T-helper 2 cell treated with Interferon-gamma antibody and Interleukin-4, amounts not matched to agents 100 ng/mL and 5 ng/mL, for 36 hours (primary cell): ENCODE measurements around the gene ACOT8. TPM values are rescaled to one million over a fixed set of nuclear protein-coding genes. Genes with fewer than 3 reads are reported as not detected.
"Not testable (repeated sequence)": the region's sequence is repeated elsewhere in the genome, so short reads cannot be mapped to it uniquely, and the experiment has no call there.

Experiments used
- intact Hi-C: fragments of 100-400 bp; cut with micrococcal nuclease; formaldehyde crosslinking; loops from one replicate; pipeline ENCODE4 v1.15.1; 2023
- total RNA-seq: library from RNA; stranded (reverse); gene quantifications from 2 replicates; pipeline ENCODE4 v1.2.3, GENCODE V29; 2022

The ACOT8 gene
- total RNA-seq, 1 donor from 2014 or later: 36.6 TPM

DNA sequence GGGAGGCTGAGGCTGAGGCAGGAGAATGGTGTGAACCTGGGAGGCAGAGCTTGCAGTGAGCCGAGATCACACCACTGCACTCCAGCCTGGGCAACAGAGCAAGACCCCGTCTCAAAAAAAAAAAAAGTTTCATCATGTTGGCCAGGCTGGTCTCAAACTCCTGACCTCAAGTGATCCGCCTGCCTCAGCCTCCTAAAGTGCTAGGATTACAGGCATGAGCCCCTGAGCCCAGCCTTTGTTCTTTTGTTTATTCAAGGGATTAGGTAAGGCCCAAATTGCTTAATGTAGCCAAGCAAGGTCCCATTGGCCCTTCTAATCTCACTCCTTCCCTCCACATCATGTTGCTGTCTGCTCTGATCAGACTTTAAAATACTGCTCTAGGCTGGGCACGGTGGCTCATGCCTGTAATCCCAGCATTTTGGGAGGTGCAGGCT is 27.5 kb downstream of the ACOT8 start:
- intact Hi-C loops: not testable (repeated sequence)

DNA sequence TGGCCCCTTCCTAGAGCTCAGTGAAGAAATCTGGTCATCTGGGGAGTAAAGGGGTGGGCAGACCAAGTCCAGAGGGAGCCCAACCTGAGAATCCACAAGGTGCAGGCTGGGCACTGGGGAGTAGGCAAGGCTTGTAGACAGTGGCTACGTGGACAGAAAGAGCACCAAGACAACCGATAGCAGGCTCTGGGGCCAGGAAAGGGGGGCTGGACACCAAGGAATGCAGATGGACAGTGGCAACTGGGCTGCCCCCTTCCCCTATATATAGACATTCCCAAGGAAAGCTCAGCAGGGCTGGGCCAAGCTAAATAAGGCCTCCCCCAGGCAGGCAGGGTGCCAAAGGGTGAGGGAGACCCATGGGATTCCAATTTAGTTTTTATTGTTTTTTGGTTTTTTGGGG is 28.6 kb downstream of the ACOT8 start:
- intact Hi-C loops: no loop called here

DNA sequence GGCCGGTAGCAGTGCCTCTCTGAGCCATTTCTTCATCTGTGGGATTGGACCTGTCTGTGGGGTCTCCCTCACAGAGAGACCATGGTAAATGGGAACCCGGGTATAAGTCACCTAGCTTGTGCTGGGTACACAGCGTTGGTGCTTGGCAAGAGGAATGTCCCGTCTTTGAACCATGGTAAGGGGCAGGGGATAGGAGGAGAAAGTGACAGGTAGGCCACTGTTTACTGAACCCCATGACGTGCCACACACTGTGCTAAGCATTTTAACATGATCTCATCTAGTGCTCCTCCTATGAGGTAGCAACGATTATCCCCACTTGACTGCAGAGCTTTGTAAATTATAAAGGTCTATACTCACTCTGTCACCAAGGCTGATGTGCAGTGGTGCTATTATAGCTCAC is 29.5 kb downstream of the ACOT8 start:
- intact Hi-C loops: no loop called here

DNA sequence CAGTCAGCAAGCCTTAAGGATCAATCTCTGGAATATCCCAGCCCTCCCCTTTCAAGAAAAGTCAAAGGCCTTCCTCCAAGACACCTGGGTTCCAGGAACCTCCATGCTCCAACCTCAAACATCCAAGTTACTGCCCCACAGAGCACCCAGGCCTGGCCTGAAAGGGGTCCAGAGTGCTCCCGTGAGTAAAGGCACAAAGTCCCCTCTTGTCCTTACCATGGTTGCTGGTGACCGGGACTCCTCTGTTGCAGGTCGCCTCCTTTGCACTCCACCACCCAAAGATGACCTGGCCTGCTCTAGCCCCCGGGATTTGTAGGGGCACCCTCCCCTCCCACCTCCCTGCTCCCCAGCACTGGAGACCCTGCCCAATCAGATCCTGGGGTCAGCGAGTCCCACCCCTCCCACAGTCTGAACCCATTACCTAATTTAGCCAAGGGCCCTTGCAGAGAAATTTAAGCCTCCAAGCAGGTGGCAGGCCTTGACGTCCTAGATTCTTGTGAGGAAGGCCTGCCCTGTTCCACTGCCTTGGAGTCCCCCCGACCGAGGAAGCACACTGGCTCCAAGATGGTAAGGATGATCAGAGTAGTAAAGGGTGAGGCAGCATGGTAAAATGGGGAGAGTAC is 30.1 kb downstream of the ACOT8 start, which contains the start of gene TNNC2:
Gene TNNC2, minus strand, starts transcription at position 283 of the 623 bp plus-strand sequence. Its CDS starts 64 bp downstream, at position 219.
- intact Hi-C loops: no loop called here

DNA sequence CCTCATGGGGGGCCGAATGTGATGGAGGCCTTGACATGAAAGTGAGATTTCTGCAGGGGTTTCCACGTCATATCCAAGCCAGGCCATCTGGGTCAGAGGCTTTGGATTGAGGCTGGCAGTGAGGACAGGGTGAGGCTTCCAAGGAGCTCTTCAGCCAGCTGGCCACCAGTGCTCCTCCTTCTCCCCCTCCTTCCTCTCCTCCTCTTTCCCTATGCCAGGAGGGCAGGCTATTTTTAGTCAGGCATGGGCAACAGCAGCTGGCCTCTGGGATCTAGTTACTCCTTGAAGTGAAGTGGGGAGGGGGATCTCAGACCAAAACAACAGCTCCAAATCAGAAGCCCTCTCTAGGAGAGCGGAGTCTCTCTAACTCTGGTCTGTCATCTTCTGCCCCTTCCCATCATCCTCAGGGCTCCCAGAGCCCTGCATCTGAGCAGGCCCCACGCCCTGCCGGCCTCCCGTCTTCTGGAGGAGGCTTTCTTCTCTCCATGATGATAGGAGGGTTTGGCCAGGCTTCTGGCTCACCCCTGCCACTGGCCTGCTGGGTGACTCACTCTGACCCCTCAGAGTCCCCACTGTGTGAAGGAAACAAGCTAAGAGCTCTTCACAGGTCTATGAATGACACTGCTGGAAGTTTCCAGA is 30.7 kb downstream of the ACOT8 start:
- intact Hi-C loops: no loop called here

DNA sequence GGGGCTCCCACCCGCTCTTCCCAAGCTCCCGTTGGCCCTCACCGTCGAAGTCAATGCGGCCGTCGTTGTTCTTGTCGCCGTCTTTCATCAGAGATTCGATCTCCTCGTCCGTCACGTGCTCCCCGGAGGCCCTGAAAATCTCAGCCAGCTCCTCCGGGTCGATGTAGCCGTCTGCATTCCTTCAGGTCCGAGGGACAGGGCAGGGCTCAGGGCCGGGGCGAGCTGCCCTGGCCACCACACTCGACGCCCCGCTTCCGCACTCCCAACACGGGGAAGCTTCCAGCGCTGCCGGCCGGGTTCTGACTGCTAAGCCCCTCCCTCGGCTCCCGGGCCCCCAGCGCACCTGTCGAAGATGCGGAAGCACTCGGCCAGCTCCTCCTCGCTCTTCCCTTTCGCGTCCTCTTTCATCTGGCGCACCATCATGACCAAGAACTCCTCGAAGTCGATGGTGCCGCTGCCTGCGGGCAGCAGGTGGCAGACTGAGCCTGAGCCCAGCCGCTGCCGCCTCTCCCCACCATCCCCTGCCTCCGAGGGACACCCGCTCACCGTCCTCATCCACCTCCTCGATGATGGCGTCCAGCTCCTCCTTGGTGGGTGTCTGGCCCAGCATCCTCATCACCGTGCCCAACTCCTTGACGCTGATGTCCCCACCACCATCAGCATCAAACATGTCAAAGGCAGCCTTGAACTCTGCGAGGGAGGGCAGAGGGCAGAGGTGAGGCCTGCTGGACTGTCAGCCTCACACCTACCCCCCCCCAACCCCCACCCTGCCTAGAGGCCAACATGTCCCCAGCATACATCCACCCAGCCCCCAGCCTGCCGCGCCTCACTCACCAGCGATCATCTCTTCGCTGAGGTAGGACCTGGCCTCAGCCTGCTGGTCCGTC is 33.0 kb downstream of the ACOT8 start:
- intact Hi-C loops: no loop called here

DNA sequence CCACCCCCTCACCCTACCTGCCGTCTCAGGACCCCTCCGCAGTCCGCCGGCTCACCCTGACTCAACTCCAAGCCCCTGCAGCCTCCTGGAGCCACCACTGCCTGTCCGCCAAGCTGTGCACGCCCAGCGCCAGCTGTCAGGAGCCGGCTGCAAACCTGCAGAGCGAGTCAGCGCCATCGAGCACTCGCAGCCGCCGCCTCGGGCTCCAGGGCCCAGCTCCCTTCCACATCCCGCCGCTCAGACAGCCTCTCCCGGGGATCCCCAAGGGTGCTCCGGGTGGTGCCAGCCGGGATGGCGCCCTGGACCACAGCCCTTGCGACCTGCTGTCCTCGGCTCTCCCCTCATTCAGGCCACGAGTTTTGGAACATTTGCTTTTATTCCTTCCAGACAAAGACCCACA is 34.3 kb downstream of the ACOT8 start:
- intact Hi-C loops: no loop called here

DNA sequence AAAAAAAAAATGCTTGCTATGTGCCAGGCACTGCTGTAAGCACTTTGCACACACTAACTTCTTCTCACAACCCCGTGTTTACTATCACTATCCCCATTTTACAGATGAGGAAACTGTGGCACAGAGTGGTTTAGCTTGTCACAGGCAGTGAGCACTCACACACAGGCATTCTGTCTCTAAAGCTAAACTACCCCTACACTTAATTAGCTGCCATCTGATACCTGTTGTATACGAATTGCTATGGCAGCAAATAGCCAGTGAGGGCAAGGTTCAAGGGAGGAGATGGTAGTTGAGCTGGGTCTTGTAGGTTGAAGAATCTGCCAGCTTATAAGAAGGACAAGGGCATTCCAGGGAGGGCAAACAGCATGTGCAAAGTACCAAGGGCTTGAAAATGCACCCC is 35.2 kb downstream of the ACOT8 start:
- intact Hi-C loops: no loop called here

DNA sequence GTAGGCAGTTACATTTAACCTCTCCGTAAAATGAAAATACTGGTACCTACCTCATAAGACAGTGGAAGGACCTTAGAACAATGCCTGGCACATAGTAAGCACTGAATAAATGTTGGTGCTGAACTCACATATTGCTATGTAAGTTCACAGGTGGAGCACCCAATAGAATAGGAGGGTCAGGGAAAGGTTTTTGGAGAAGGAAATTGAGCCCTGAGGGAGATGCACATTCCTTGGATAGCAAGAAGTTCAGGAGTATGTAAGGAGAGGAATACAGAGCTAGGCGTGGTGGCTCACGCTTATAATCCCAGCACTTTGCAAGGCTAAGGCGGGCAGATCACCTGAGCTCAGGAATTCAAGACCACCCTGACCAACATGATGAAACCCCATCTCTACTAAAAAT is 37.7 kb downstream of the ACOT8 start:
- intact Hi-C loops: no loop called here

DNA sequence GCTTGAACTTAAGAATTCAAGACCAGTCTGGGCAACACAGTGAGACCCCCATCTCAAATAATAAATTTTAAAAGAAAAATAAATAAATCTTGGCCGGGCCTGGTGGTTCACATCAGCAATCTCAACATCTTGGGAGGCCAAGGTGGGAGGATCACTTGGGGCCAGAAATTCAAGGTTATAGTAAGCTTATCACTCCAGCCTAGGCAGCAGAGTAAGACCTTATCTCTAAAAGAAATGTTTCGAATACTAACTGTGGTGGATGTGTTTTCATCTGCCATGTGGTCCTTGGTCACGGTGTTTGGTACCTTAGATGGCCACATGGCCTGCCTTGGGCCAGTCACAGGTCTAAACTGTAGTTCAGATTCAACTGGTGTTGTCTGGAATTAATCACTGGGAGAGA is 39.0 kb downstream of the ACOT8 start:
- intact Hi-C loops: no loop called here

DNA sequence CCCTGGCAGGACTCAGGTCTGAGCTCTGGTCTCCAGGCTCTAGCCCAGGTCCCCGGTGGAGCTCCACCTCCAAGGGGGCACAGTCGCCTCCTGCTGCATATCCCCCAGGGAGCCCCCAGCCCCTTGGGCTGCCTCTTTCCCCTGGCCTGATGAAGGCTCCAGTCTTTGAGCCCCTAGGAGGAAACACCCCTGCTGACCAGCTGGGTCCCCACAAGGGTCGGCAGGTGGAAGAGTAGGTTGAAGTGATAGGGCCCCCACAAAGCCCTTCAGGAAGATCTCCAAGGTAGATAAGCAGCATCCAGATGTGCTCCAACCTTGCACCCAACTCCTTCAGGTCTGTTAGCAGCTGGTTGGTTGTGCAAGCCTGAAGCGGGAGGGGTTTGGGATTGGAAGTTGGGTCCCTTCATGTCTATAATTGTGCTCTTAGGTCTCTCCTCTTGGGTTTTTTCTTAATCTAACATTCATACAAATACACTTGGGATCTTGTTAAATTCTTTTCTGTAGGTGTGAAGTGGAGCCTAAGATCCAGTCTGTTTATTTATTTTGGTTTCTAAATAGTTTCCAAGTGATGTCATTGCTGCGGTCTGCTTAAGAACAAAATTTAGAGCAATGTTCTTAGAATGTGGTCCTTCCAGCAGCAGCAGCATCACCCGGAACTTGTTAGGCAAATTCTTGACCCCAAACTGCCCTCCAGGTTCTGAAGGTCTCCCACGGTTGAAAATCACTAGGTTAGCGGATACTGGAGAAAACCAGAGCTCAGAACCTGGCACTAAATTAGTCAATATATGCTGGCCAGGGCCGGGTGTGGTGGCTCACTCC is 39.6 kb downstream of the ACOT8 start:
- intact Hi-C loops: no loop called here

DNA sequence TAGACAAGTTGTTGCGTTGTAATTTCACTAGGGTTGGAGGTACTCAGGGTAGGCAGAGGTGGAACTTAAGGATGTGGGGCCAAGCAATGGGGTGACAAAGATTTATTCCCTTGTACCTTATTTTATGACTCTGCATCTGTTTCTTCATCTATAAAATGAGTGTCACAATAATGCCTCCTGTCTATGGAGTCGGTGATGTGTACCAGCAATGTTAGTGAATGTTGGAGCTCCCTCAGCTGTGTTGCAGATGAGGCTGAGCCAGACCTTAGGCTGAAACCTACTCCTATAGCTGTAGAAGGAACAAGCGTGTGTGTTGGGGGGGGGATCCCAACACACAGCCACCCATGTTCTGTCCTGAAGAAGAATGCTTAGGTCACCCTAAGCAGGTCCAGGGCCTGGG is 40.2 kb downstream of the ACOT8 start:
- intact Hi-C loops: no loop called here

DNA sequence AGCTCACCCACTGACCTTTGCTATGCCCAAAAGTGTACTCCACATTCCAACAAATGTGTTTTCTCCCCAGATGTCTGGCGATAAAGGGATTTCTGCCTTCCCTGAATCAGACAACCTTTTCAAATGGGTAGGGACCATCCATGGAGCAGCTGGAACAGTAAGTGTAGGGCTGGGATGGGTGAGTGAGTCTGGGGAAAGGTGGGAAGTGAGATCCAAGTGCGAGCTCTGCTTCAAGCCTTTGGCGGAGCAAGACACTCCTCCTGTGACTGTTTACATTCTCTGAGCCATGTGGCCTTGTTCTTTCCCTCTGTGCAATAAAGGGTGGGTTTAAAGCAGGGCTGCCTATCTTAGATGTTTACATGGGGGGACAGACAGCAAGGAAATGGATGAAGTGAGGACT is 42.9 kb downstream of the ACOT8 start:
- intact Hi-C loops: loop anchor here (5.0 kb wide), 2 partner anchors 118 to 158 kb away; partner anchors contain the start of genes PCIF1 and ZNF335

DNA sequence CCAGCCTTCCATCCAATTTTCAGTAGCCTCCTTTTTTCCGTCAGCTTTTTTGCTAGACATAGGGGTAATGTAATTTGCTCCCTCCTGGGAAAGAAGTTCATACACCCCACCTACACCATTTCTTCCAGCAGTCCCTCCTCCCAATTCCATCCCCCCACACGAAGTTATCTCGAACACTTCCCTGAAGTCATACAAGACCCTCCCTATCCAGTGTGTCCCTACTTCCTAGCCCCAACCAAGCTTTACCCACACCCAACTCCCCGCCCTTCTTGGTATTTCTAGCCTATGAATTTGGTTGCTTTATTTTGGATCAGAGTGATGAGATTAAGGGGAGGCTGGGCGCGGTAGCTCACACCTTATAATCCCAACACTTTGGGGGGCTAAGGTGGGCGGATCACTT is 43.7 kb downstream of the ACOT8 start:
- intact Hi-C loops: loop anchor here (2.0 to 5.0 kb wide), 4 partner anchors 15 to 159 kb away; partner anchors contain the start of genes CTSA, NEURL2, PCIF1 and ZNF335

DNA sequence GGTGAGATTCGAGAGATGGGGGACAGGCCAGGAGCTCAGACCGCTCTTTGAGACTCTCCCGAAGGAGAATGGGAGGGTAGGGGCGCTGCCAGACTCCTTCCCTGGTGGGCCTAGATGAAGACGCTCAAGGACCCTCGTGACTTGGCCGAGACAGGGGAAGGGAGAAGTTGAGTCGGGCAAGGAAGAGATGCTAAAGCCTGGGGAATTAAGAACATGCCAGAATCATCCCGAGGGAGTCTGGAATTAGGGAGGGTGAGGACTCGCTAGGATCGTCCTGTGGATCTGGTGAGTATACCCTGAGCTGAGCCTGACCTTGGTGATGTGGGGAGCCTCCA is 44.2 kb downstream of the ACOT8 start:
- intact Hi-C loops: loop anchor here (2.0 to 5.0 kb wide), 4 partner anchors 14 to 159 kb away; partner anchors contain the start of genes CTSA, NEURL2, PCIF1 and ZNF335

DNA sequence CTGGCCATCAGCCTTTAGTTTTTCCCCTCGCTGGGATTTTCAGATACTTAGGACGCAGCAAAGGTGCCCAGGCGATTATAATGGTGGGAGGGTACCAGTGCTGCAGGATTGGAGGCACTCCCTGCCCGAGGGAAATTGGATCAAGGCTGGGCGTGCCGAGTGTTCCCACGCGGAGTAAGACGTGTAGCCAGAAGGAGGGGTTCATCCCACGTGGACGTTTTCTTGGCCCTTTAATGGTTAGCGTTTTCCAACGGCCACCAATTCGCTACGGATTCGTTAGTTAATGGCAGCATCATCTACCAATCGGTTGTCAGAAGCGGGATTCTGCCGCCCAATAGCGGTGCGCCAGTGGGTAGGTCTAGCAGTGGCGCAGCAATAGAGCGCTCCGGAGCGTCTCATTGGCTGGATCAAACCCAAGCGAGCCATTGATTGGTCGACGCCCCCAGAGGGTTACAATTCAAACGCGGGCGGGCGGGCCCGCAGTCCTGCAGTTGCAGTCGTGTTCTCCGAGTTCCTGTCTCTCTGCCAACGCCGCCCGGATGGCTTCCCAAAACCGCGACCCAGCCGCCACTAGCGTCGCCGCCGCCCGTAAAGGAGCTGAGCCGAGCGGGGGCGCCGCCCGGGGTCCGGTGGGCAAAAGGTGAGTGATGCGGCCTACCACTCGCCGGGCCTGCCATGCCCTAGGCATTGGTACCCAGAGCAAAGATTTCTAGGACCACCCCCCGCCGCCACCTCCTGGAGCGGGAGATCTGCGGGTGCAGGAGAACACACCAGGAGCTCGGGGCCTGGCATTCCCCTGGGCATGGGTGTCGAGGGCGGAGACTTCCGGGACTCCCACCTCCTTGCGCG is 44.8 kb downstream of the ACOT8 start, which contains the start of gene UBE2C:
Gene UBE2C, plus strand, starts transcription at position 488 of the 849 bp plus-strand sequence. Its CDS starts 52 bp downstream, at position 540.
- intact Hi-C loops: loop anchor here (1.0 to 5.0 kb wide), 6 partner anchors 14 to 160 kb away; partner anchors contain the start of genes ACOT8, CTSA, DNTTIP1 and NEURL2

DNA sequence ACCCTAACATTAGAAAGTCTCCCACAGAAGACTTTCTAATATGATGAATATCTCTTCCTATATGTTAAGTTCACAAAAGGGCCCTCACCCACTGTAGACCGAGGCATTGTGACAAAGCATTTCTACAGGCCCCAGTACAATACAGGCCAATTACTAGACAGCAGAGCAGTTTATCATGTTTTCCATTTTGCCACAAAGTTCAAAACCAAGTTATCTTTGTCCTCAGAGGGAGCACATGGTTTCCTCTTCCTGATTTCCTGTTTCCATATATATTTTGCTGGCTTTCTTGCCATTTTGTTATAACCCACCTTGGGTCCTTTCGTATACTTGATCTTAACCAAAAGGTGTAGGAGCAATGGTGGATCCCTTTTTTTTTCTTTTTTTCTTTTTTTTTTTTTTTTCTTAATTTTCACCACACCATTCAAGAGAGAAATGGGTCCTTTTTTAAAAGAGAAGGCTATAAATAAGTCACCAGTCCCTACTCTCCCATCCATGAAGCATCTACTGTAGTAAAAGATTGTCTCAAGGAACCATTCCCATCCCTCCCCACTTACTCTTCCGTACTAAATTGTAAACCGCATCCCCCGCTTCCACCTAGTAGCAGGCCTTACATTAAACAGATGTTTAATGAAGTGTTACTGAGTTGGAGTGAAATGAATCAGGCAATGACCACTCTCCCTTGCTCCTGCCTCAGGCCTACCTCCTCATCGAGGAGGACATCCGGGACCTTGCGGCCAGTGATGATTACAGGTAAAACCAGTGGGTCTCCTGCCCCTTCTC is 46.8 kb downstream of the ACOT8 start:
- intact Hi-C loops: loop anchor here (5.0 kb wide), 2 partner anchors 122 to 162 kb away; partner anchors contain the start of genes PCIF1 and ZNF335

DNA sequence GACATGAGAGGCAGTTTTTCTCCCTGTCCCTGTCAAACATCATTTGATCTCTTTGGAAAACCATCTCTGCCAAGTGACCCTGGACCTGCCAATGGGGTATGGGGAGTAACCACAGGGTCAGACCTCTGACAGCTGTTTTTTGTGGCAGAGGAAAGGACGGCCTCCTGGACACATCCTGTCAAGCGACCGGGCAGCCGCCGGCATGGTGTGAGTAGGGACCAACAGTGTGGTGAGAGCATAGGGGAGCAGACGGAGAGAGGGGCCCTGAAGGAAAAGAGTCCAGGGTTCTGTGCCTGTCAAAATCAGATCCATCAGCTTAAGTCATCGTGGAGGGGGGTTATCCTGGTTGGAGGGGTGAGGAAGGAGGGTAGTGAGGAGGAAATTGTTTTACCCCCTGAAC is 55.3 kb downstream of the ACOT8 start:
- intact Hi-C loops: no loop called here
